GM20431 (cell line): ENCODE results near the gene OR6C6.
"Not testable (repeated sequence)": the region's sequence is repeated elsewhere in the genome, so short reads cannot be mapped to it uniquely, and the experiment has no call there.

Experiments used
- in situ Hi-C: fragments of 300-500 bp; cut with MseI, MboI; formaldehyde crosslinking; loops from one replicate; pipeline ENCODE4 v1.15.0; 2020; ENCODE audit warnings: low sequenced_read_pairs; ENCODE audit not compliant: unreplicated experiment

Gene OR6C6

GRCh38 chr12:55296469-55296868 is at the start of gene OR6C6:
Gene OR6C6 (minus strand): TSS chr12:55296569. CDS start chr12:55295232, 1,337 bp downstream.
- in situ Hi-C loops: no loop called here

GRCh38 chr12:55336002-55336401 is 39.6 kb upstream of the OR6C6 start:
- in situ Hi-C loops: no loop called here

GRCh38 chr12:55330446-55330845 is 34.1 kb upstream of the OR6C6 start, which contains the start of gene OR6C3:
Gene OR6C3 (plus strand): TSS chr12:55330746. CDS start chr12:55331701, 955 bp downstream.
- in situ Hi-C loops: no loop called here

- in situ Hi-C loops: not testable (repeated sequence)
Observed at GRCh38 chr12:55325801-55326200, 29.4 kb upstream of the OR6C6 start.

- in situ Hi-C loops: no loop called here
Observed at GRCh38 chr12:55320201-55320600, 23.8 kb upstream of the OR6C6 start.

- in situ Hi-C loops: no loop called here
Observed at GRCh38 chr12:55314043-55314442, 17.7 kb upstream of the OR6C6 start, which contains the start of gene OR6C1. Gene OR6C1 (plus strand): TSS chr12:55314343. CDS start chr12:55320600, 6,257 bp downstream.

GRCh38 chr12:55289999-55290398 is 6.4 kb downstream of the OR6C6 start:
- in situ Hi-C loops: no loop called here

GRCh38 chr12:55280991-55281390 is 15.4 kb downstream of the OR6C6 start:
- in situ Hi-C loops: no loop called here

- in situ Hi-C loops: no loop called here
Observed at GRCh38 chr12:55258303-55258702, 38.1 kb downstream of the OR6C6 start.

GRCh38 chr12:55256831-55257230 is 39.5 kb downstream of the OR6C6 start:
- in situ Hi-C loops: no loop called here

GRCh38 chr12:55253281-55253680 is 43.1 kb downstream of the OR6C6 start:
- in situ Hi-C loops: no loop called here

- in situ Hi-C loops: no loop called here
Observed at GRCh38 chr12:55250944-55251343, 45.4 kb downstream of the OR6C6 start.

GRCh38 chr12:55246159-55246558 is 50.2 kb downstream of the OR6C6 start:
- in situ Hi-C loops: no loop called here

- in situ Hi-C loops: no loop called here
Observed at GRCh38 chr12:55244309-55244708, 52.1 kb downstream of the OR6C6 start, which contains the start of gene OR6C74. Gene OR6C74 (plus strand): TSS chr12:55244609. CDS start chr12:55247288, 2,679 bp downstream.
